ENCODE results near the gene GAS2L2. TPM values are rescaled to one million over a fixed set of nuclear protein-coding genes. Genes with fewer than 3 reads are reported as not detected.

Gene GAS2L2
- total and polyA plus RNA-seq, 2 of the 8 experiments (the other 6 are each of a cell fraction or from before 2014, with no cell fraction given): 0.09 to 0.13 TPM

GRCh38 chr17:35766489-35766877 lies 13.4 kb upstream of the GAS2L2 start (continued):
- TF ChIP-seq SP1 (IDR thresholded peaks at IDR 0.05; ENCODE audit: low read depth, low read length): no peak
- no peak for TF ChIP-seq SIRT6 (IDR thresholded peaks at IDR 0.05; ENCODE audit: low read length)
- TF ChIP-seq CHD2 (IDR thresholded peaks at IDR 0.05; ENCODE audit: low read length): no peak
- no peak for TF ChIP-seq CBX5 (IDR thresholded peaks at IDR 0.05; ENCODE audit: low read depth, low read length)
- TF ChIP-seq, protein P1, sequence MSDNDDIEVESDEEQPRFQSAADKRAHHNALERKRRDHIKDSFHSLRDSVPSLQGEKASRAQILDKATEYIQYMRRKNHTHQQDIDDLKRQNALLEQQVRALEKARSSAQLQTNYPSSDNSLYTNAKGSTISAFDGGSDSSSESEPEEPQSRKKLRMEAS (IDR thresholded peaks at IDR 0.05): no peak
- no peak for TF ChIP-seq SIN3A (conservative IDR thresholded peaks at IDR 0.05 in 1 of 2, IDR thresholded peaks at IDR 0.05 in 1 of 2; ENCODE audit: low read depth in 1 of 2, low read length in 2 of 2)
- no peak for TF ChIP-seq CREB1 (IDR thresholded peaks at IDR 0.05)
